ENCODE results near the gene RSPH9. TPM values are rescaled to one million over a fixed set of nuclear protein-coding genes. Genes with fewer than 3 reads are reported as not detected.
"Not testable (repeated sequence)": the region's sequence is repeated elsewhere in the genome, so short reads cannot be mapped to it uniquely, and the experiment has no call there.

RSPH9 gene
- total and polyA plus RNA-seq, 4 donors = under 0.01 to 0.19 (median 0.12) TPM

DNA sequence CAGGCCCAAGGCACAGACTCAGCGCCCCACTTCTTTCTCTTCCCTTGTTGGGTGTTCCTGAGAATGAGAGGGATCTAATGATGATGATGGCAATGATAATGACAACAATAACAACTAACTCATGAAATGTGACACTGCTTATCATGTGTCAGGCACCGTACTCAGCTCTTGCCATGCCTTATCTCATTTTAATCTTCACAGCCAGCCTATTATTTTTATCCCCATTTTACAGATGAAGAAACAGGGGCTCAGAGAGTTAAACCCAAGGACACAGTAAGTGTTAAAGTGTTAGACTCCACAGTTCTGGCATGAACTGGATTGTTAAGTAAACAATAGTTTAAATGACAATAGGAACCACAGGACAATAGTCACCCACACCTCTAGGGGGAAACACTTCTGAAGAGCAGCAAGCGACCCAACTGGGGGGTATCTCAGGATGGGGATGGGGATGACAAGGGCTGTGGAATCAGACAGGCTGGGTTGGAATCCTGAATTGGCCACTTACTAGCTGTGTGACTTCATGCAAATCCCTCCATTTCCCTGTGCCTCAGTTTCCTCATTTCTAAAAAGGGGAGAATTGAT lies 12.5 kb downstream of the RSPH9 start:
- H3K4me3 ChIP-seq (ENCODE audit: low read depth in 1 of 3, low read length in 3 of 3) = no peak overlapping the region
- DNase-seq (ENCODE audit: low spot score) = no peak
- no peaks in the 10 kb centered on the region for H3K4me1 ChIP-seq (ENCODE audit: control insufficient read depth in 4 of 4, insufficient read depth in 4 of 4, low read length in 3 of 4)
- whole genome bisulfite sequencing = 92% methylated on average over 3 of the region's 3 CpGs
- H3K9me3 ChIP-seq (ENCODE audit: control insufficient read depth in 4 of 4, low read length in 3 of 4) = no peaks in the 10 kb centered on the region
- no peak overlapping the region for H3K9ac ChIP-seq (ENCODE audit: low read depth in 1 of 2, low read length in 2 of 2)
- no peak overlapping the region for H3K27ac ChIP-seq (ENCODE audit: low read depth in 1 of 2, low read length in 2 of 2)
- no peaks in the 10 kb centered on the region for H3K36me3 ChIP-seq (ENCODE audit: control insufficient read depth in 4 of 4, insufficient read depth in 3 of 4, low read depth in 1 of 4, low read length in 3 of 4)
- TF ChIP-seq GABPA (IDR thresholded peaks at IDR 0.05 in 1 of 2, conservative IDR thresholded peaks at IDR 0.05 in 1 of 2) = no peak
- no peaks in the 10 kb centered on the region for H3K27me3 ChIP-seq (ENCODE audit: control insufficient read depth in 4 of 4, insufficient read depth in 4 of 4, low read length in 3 of 4)

DNA sequence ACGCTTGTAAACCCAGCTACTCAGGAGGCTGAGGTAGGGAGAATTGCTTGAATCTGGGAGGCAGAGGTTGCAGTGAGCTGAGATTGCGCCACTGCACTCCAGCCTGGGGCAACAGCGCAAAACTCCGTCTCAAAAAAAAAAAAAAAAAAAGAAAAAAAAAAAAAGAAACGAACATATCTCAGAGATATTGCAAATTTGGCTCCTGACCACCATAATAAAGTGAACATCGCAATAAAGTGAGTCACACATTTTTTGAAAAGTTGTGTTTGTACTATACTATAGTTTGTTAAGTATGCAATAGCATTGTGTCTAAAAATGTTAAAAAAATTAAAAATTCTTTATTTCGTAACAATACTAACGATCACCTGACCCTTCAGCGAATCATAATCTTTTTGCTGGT lies 13.3 kb downstream of the RSPH9 start:
- Histone ChIP-seq H3K4me1 (ENCODE audit: control insufficient read depth in 4 of 4, insufficient read depth in 4 of 4, low read length in 3 of 4) (no peaks in the 10 kb centered on the region), H3K4me3 (ENCODE audit: low read depth in 1 of 3, low read length in 3 of 3) (no peak overlapping the region), H3K27me3 (ENCODE audit: control insufficient read depth in 4 of 4, insufficient read depth in 4 of 4, low read length in 3 of 4) (no peaks in the 10 kb centered on the region), H3K9ac (ENCODE audit: low read depth in 1 of 2, low read length in 2 of 2) (no peak overlapping the region), H3K36me3 (ENCODE audit: control insufficient read depth in 4 of 4, insufficient read depth in 3 of 4, low read depth in 1 of 4, low read length in 3 of 4) (no peaks in the 10 kb centered on the region), H3K9me3 (ENCODE audit: control insufficient read depth in 4 of 4, low read length in 3 of 4) (no peaks in the 10 kb centered on the region), H3K27ac (ENCODE audit: low read depth in 1 of 2, low read length in 2 of 2) (no peak overlapping the region)
- DNase-seq (ENCODE audit: low spot score) = no peak
- TF ChIP-seq EGR1 (IDR thresholded peaks at IDR 0.05; ENCODE audit: low read depth in 2 of 2) = no peak
- TF ChIP-seq HNF4A (conservative IDR thresholded peaks at IDR 0.05) = no peak
- TF ChIP-seq, protein P1, sequence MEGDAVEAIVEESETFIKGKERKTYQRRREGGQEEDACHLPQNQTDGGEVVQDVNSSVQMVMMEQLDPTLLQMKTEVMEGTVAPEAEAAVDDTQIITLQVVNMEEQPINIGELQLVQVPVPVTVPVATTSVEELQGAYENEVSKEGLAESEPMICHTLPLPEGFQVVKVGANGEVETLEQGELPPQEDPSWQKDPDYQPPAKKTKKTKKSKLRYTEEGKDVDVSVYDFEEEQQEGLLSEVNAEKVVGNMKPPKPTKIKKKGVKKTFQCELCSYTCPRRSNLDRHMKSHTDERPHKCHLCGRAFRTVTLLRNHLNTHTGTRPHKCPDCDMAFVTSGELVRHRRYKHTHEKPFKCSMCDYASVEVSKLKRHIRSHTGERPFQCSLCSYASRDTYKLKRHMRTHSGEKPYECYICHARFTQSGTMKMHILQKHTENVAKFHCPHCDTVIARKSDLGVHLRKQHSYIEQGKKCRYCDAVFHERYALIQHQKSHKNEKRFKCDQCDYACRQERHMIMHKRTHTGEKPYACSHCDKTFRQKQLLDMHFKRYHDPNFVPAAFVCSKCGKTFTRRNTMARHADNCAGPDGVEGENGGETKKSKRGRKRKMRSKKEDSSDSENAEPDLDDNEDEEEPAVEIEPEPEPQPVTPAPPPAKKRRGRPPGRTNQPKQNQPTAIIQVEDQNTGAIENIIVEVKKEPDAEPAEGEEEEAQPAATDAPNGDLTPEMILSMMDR (IDR thresholded peaks at IDR 0.05; ENCODE audit: low read depth, low read length, missing input control) = no peak
- TF ChIP-seq, protein P2, sequence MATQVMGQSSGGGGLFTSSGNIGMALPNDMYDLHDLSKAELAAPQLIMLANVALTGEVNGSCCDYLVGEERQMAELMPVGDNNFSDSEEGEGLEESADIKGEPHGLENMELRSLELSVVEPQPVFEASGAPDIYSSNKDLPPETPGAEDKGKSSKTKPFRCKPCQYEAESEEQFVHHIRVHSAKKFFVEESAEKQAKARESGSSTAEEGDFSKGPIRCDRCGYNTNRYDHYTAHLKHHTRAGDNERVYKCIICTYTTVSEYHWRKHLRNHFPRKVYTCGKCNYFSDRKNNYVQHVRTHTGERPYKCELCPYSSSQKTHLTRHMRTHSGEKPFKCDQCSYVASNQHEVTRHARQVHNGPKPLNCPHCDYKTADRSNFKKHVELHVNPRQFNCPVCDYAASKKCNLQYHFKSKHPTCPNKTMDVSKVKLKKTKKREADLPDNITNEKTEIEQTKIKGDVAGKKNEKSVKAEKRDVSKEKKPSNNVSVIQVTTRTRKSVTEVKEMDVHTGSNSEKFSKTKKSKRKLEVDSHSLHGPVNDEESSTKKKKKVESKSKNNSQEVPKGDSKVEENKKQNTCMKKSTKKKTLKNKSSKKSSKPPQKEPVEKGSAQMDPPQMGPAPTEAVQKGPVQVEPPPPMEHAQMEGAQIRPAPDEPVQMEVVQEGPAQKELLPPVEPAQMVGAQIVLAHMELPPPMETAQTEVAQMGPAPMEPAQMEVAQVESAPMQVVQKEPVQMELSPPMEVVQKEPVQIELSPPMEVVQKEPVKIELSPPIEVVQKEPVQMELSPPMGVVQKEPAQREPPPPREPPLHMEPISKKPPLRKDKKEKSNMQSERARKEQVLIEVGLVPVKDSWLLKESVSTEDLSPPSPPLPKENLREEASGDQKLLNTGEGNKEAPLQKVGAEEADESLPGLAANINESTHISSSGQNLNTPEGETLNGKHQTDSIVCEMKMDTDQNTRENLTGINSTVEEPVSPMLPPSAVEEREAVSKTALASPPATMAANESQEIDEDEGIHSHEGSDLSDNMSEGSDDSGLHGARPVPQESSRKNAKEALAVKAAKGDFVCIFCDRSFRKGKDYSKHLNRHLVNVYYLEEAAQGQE (IDR thresholded peaks at IDR 0.05) = no peak
- 92% methylated on average over 9 of the region's 9 CpGs for WGBS

DNA sequence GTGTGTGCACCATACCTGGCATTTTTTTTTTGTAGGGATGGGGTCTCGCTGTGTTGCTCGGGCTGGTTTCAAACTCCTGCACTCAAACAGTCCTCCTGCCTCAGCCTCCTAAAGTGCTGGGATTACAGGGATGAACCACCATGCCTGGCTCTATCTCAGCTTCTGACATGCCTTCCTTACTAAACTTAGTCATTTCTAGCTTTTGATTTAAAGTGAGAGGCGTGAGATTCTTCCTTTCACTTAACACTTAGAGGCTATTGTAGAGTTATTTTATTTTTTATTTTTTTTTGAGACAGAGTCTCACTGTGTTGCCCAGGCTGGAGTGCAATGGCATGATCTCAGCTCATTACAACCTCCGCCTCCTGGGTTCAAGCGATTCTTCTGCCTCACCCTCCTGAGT lies 18.1 kb downstream of the RSPH9 start:
- H3K4me1 ChIP-seq (ENCODE audit: control insufficient read depth in 4 of 4, insufficient read depth in 4 of 4, low read length in 3 of 4); H3K4me3 ChIP-seq (ENCODE audit: low read depth in 1 of 3, low read length in 3 of 3); H3K27ac ChIP-seq (ENCODE audit: low read depth in 1 of 2, low read length in 2 of 2); DNase-seq (ENCODE audit: low spot score); H3K9ac ChIP-seq (ENCODE audit: low read depth in 1 of 2, low read length in 2 of 2); H3K9me3 ChIP-seq (ENCODE audit: control insufficient read depth in 4 of 4, low read length in 3 of 4); H3K36me3 ChIP-seq (ENCODE audit: control insufficient read depth in 4 of 4, insufficient read depth in 3 of 4, low read depth in 1 of 4, low read length in 3 of 4); H3K27me3 ChIP-seq (ENCODE audit: control insufficient read depth in 4 of 4, insufficient read depth in 4 of 4, low read length in 3 of 4): not testable (repeated sequence)
- WGBS = 93% methylated on average over 5 of the region's 5 CpGs

DNA sequence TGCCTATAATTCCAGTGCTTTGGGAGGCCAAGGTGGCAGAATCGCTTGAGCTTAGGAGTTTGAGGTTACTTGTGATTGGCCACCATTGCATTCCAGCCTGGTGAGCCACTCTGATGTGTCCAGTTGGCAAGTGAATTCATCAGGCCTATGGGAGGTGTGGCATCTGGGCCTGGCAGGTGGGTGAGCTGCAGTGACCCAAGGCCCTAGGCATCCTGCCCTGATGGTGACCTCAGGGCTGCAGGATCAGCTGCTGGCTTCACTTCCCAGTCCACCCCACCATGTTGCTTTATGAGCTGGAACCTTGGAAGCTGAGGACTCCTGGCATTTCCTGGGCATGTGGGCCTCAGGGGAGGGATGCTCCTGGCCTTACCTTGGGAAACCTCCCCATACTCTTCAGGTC lies 20.5 kb downstream of the RSPH9 start:
- H3K4me3 ChIP-seq (ENCODE audit: low read depth in 1 of 3, low read length in 3 of 3) = no peak overlapping the region
- no peaks in the 10 kb centered on the region for H3K36me3 ChIP-seq (ENCODE audit: control insufficient read depth in 4 of 4, insufficient read depth in 3 of 4, low read depth in 1 of 4, low read length in 3 of 4)
- no peak overlapping the region for H3K27ac ChIP-seq (ENCODE audit: low read depth in 1 of 2, low read length in 2 of 2)
- no peak for DNase-seq (ENCODE audit: low spot score)
- H3K27me3 ChIP-seq (ENCODE audit: control insufficient read depth in 4 of 4, insufficient read depth in 4 of 4, low read length in 3 of 4) = no peaks in the 10 kb centered on the region
- H3K4me1 ChIP-seq (ENCODE audit: control insufficient read depth in 4 of 4, insufficient read depth in 4 of 4, low read length in 3 of 4) = peaks cover 0 to 12% (median 6%) of the 10 kb centered on the region in 4 donors
- H3K9me3 ChIP-seq (ENCODE audit: control insufficient read depth in 4 of 4, low read length in 3 of 4) = no peaks in the 10 kb centered on the region
- H3K9ac ChIP-seq (ENCODE audit: low read depth in 1 of 2, low read length in 2 of 2) = no peak overlapping the region
- WGBS = 93% methylated on average over 1 of the region's 1 CpG
- TF ChIP-seq HNF4A (conservative IDR thresholded peaks at IDR 0.05) (no peak), NR2F2 (IDR thresholded peaks at IDR 0.05) (no peak), FOXA2 (IDR thresholded peaks at IDR 0.05) (no peak), YY1 (IDR thresholded peaks at IDR 0.05) (no peak), SP1 (IDR thresholded peaks at IDR 0.05) (no peak), HNF4G (IDR thresholded peaks at IDR 0.05) (no peak), FOXA1 (IDR thresholded peaks at IDR 0.05) (no peak), EGR1 (IDR thresholded peaks at IDR 0.05; ENCODE audit: low read depth in 2 of 2) (no peak)
- TF ChIP-seq, protein P2 (IDR thresholded peaks at IDR 0.05) = no peak
- TF ChIP-seq, protein P3, sequence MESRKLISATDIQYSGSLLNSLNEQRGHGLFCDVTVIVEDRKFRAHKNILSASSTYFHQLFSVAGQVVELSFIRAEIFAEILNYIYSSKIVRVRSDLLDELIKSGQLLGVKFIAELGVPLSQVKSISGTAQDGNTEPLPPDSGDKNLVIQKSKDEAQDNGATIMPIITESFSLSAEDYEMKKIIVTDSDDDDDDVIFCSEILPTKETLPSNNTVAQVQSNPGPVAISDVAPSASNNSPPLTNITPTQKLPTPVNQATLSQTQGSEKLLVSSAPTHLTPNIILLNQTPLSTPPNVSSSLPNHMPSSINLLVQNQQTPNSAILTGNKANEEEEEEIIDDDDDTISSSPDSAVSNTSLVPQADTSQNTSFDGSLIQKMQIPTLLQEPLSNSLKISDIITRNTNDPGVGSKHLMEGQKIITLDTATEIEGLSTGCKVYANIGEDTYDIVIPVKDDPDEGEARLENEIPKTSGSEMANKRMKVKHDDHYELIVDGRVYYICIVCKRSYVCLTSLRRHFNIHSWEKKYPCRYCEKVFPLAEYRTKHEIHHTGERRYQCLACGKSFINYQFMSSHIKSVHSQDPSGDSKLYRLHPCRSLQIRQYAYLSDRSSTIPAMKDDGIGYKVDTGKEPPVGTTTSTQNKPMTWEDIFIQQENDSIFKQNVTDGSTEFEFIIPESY (IDR thresholded peaks at IDR 0.05) = no peak

Data from liver (tissue), 9 donors.